NCI-H128 (cell line): Measurements from ENCODE around the gene TIAM1.

ENCODE experiments used
- DNase-seq: peaks from one replicate; lab custom pipeline; 2025; ENCODE audit not compliant: unreplicated experiment; lab: John Stamatoyannopoulos, UW

Gene TIAM1

GRCh38 chr21:31335957-31336738 is 7.9 kb downstream of the TIAM1 start:
- DNase-seq = no peak

- DNase-seq = no peak
These were observed 9.4 kb downstream of the TIAM1 start for GRCh38 chr21:31334648-31335121.

GRCh38 chr21:31332525-31332924 is 11.5 kb downstream of the TIAM1 start:
- no peak for DNase-seq

DNA sequence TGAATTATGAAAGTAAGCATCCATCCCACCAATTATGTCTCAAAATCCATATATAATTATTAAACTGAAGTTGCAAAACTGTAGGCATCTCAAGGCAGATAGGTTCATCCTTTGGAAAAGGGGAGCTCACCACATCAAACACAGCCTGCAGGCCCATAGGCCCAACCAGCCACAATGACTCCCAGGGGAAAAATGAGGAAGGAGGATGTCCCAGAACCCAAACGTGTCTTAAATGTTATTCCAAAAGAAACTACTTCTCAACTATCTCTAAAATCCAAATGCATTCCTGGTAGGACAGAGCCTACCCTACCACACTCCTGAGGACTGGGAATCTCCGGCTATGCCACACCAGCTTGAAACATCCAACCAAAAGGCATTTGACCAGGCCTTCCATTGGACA is 12.8 kb downstream of the TIAM1 start:
- no peak for DNase-seq

GRCh38 chr21:31330144-31330483 is 13.9 kb downstream of the TIAM1 start:
- DNase-seq = no peak

DNA sequence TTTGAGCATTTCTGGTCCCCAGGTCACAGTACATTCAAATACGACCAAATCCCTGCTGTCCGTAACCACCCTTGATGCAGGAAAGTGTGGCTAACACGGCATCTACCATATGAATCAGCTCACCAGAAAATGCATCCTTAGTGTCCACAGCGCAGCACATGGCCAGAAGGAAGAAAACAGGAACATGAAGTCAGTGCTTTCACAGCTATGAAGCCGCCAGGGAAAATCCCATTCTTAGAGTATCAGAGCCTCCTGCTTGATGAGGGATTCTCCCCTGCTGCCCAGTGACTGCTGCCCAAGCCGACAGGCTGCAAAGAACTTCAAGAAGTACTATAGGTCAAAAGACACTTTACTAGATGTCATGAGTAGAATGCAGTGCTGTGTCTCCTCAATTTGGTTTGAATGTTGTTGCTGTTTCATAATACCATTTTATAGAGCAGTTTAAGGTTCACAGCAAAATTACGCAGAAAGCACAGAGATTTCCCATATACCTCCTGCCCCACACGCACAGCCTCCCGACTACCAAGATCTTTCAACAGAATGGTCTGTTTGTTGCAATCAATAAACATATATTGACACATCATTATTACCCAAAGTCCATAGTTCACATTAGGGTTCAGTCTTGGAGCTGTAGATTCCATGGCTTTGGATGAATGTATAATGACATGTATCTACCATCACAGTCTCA is 14.5 kb downstream of the TIAM1 start:
- DNase-seq = no peak

- no peak for DNase-seq
These were observed 17.4 kb downstream of the TIAM1 start for GRCh38 chr21:31326522-31327242.

GRCh38 chr21:31318971-31319370 is 25.1 kb downstream of the TIAM1 start:
- no peak for DNase-seq

DNA sequence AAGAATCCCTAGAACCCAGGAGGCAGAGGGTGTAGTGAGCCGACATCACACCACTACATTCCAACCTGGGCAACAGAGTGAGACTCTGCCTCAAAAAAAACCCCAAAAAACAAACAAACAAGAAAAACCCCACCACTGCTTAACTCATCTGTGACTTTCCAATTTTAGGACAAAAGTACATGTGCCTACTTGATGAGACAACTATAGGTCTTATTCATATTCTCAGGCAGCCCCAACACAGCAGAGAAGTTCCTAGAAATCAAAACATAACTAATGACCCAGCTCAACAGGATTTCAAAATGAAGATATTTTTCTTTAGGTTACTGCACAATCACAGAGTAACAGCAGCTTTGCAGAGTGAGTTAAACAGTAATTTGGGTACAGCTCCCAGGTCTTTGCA is 26.4 kb downstream of the TIAM1 start:
- DNase-seq = no peak

- no peak for DNase-seq
These were observed 27.4 kb downstream of the TIAM1 start for GRCh38 chr21:31316488-31317169.

GRCh38 chr21:31316072-31316471 is 28.0 kb downstream of the TIAM1 start:
- DNase-seq = no peak

DNA sequence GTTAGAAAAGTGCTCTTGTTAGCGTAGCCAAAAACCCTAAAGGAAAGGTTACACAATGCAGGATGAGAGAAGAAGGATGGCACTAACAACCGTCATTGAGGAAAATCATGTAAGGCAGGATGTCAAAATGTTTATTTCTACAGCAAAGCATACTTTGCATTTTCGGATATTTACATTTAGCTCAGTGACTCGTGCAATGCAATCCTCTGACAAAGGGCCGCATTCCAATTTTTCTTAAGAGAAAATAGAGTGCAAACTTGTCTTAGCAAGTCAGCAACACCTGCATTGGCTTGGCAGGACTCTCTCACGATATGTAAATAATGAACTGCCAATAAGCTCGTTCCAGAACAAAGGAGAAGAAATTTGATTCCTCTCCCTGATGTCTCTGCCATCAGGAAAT is 33.3 kb downstream of the TIAM1 start:
- peak; percentile 15 for DNase-seq

- DNase-seq = no peak
These were observed 35.5 kb downstream of the TIAM1 start for GRCh38 chr21:31308584-31308983.

- DNase-seq = no peak
These were observed 38.2 kb downstream of the TIAM1 start for GRCh38 chr21:31305888-31306287.

DNA sequence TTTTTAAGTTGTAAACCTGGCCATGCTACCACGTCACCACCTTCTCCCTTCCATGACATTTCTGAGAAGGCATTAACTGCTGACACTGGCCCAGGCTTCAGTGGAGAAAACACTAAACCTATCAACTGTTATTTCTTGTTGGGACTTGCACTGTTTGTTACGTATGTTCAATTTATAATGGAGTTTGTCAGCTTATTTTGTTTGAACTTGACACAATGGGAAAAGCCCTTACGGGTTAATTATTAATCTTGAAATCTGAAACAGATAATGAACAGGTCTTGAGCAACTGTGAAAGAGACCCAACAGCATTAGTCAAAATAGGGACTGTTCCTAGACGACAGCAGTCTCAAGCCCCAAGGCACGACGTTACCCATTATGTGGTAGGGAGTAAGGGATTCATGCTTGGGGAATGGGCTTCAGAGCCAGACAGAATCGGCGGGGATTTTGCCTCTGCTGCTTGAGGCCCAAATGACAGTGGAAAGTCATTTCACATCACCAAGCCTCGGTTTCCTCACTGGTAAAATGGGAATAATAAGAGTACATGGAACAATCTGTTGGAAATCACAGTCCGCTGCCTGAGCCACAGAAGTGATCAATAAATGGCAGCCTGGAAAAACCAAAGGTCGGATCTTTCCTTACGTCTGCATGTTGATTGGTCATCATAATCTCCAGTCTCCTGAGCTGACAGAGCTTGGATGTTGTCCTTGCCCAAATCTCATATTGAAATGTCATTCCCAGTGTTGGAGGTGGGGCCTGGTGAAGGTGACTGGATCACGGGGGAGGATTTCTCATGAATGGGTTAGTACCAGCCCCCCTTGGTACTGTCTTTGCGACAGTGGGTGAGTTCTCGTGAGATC is 44.5 kb downstream of the TIAM1 start:
- no peak for DNase-seq

- no peak for DNase-seq
These were observed 45.3 kb downstream of the TIAM1 start for GRCh38 chr21:31298618-31299269.

DNA sequence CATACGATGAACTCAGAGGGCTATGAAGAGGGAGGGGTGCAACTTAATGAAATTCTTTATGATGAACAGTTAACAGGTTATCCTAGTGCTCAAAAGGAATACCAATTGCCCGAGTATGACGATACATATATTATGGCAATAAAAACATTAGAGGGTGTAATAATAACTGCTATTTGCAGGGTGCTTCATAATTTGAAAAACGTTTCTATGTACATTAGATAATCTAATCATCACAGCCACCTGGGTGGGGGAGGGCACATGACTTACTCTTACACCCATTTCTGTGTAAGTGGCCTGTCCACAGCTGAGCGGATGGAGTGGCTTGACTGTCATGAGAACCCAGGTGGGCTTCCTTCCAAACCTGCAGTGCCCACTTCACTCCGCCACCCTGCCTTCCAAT is 46.3 kb downstream of the TIAM1 start:
- no peak for DNase-seq

DNA sequence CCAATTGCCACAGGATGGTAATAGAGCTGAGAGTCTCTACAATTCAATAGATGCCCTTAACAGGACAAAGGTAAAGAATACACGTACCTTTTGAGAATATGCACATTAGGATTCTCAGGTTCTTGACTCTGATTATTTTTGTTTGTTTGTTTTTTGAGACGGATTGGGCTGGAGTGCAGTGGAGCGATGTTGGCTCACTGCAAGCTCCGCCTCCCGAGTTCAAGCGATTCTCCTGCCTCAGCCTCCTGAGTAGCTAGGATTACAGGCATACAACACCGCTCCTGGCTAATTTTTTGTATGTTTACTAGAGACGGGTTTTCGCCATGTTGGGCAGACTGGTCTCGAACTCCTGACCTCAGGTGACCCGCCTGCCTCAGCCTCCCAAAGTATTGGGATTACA is 48.4 kb downstream of the TIAM1 start:
- no peak for DNase-seq

DNA sequence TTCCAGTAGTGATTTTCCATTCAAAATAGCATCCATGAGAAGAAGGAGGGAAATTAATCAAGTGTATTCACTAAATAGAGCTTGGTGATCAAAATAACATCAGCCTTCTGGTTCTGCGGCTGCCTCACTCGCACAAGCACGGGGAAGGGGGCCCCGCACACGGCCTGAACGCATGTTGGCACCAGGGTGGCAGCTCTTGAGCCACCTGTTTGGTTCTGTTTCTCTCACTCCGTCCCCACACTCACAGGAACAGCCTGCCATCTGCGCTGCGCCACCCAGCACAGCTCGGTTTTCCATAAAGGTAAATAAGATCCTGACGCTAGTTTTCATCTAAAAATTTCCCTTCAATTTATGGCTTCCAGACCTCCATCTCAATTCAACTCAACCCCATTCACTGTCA is 49.4 kb downstream of the TIAM1 start:
- DNase-seq = no peak

DNA sequence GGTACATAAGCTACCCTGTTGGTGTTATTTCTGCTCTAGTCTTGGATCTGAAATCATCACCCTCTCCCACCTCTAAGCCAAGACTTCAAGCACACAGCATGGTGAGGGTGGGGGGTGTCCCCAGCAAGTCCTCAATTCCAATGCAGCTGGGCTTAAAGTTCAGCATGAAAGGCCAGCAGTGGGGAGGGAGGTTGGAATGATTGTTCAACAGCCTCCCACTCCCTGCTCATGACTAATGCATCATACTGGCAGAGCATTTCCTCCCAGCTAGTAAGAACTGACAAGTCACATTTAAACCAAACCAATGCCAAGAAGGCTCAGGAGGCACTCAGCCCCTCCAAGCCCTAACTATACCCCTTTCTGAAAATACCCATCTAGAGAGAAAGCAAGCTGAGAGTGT is 50.1 kb downstream of the TIAM1 start:
- no peak for DNase-seq
